ENCODE data around the gene GEMIN8. TPM values are rescaled to one million over a fixed set of nuclear protein-coding genes. Genes with fewer than 3 reads are reported as not detected.

The GEMIN8 gene, protein sequence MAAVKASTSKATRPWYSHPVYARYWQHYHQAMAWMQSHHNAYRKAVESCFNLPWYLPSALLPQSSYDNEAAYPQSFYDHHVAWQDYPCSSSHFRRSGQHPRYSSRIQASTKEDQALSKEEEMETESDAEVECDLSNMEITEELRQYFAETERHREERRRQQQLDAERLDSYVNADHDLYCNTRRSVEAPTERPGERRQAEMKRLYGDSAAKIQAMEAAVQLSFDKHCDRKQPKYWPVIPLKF
- polyA plus RNA-seq (2011; rRNA removed) (21.8 and 27.5 TPM in 2 replicates), polyA plus RNA-seq (2017; fragmentation: RNase III; extraction: RNeasy Plus Mini Kit Qiagen cat#74134 plus additional on column Dnase treatment) (13.9 to 15.9 TPM (median 14.2 TPM) in 3 replicates), polyA minus RNA-seq (2011; rRNA and poly(A)+ RNA removed) (19.1 and 23.6 TPM in 2 replicates)
- 19.6 and 20.8 TPM in 2 replicates for polyA plus RNA-seq (2012; cell fraction: cytosol; rRNA removed)
- 23.3 and 23.7 TPM in 2 replicates for polyA plus RNA-seq (2012; cell fraction: nucleus; rRNA removed)

- ATAC-seq (peak; percentile 95 to 96), DNase-seq (ENCODE audit: low read depth in 1 of 2, low spot score in 1 of 2) (peak; percentile 59 to 95), FAIRE-seq (peak; percentile 59)
- ChIA-PET POLR2A (interaction anchor here (0.6 to 2.3 kb wide), 11 partner anchors 35 to 1645 kb away, joined by 3 to 20 read pairs (median 4); partner anchors contain the start of genes FANCB, MOSPD2, OFD1 and RAB9A), CTCF (interaction anchor here (1.1 to 2.1 kb wide), 7 partner anchors 279 to 1215 kb away, joined by 3 to 9 read pairs (median 4); no protein-coding TSS in a partner anchor)
- H3K4me2 ChIP-seq: peak within 1 kb of the TSS; percentile 89
- H3K9me3 ChIP-seq: no peaks in the 10 kb centered on the region
- TF ChIP-seq ESRRA (IDR thresholded peaks at IDR 0.05; ENCODE audit: borderline replicate concordance, low read length) (no peak), RARB (CRISPR knock-in tag; IDR thresholded peaks at IDR 0.05) (no peak), ZC3H11A (IDR thresholded peaks at IDR 0.05) (no peak), FOXS1 (CRISPR knock-in tag; IDR thresholded peaks at IDR 0.05) (no peak), ZSCAN20 (CRISPR knock-in tag; IDR thresholded peaks at IDR 0.05) (no peak), GATA3 (IDR thresholded peaks at IDR 0.05; ENCODE audit: borderline replicate concordance) (0 out of 2 replicates have a peak, but pooled peaks have one; percentile 23), RNF2 (IDR thresholded peaks at IDR 0.05; ENCODE audit: borderline replicate concordance, low read depth) (no peak), EHMT2 (IDR thresholded peaks at IDR 0.05; ENCODE audit: low read depth) (no peak), JUN (IDR thresholded peaks at IDR 0.05) (peak; percentile 59 to 89; a peak in 4 of 5 replicates), RAD21 (conservative IDR thresholded peaks at IDR 0.05 in 1 of 2, IDR thresholded peaks at IDR 0.05 in 1 of 2) (peak in 1 of 2 experiments; percentile 21; a peak in 1 of 5 replicates), MYC (IDR thresholded peaks at IDR 0.05; ENCODE audit: borderline replicate concordance, low read length) (peak; percentile 96), SREBF2 (IDR thresholded peaks at IDR 0.05) (no peak), CBX2 (IDR thresholded peaks at IDR 0.05; ENCODE audit: borderline replicate concordance, low read depth) (no peak), CHD2 (IDR thresholded peaks at IDR 0.05; ENCODE audit: low read length, partially characterized antibody) (peak; percentile 64), POLR2A (IDR thresholded peaks at IDR 0.05; ENCODE audit: low read length) (peak; percentile 75), USF2 (IDR thresholded peaks at IDR 0.05) (peak; percentile 83), HMGXB4 (CRISPR knock-in tag; IDR thresholded peaks at IDR 0.05; ENCODE audit: borderline replicate concordance) (no peak)
- TF ChIP-seq, protein P1, sequence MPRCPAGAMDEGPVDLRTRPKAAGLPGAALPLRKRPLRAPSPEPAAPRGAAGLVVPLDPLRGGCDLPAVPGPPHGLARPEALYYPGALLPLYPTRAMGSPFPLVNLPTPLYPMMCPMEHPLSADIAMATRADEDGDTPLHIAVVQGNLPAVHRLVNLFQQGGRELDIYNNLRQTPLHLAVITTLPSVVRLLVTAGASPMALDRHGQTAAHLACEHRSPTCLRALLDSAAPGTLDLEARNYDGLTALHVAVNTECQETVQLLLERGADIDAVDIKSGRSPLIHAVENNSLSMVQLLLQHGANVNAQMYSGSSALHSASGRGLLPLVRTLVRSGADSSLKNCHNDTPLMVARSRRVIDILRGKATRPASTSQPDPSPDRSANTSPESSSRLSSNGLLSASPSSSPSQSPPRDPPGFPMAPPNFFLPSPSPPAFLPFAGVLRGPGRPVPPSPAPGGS (IDR thresholded peaks at IDR 0.05): peak; percentile 61; the same call in 1 of the 3 replicates
- TF ChIP-seq, protein P2, sequence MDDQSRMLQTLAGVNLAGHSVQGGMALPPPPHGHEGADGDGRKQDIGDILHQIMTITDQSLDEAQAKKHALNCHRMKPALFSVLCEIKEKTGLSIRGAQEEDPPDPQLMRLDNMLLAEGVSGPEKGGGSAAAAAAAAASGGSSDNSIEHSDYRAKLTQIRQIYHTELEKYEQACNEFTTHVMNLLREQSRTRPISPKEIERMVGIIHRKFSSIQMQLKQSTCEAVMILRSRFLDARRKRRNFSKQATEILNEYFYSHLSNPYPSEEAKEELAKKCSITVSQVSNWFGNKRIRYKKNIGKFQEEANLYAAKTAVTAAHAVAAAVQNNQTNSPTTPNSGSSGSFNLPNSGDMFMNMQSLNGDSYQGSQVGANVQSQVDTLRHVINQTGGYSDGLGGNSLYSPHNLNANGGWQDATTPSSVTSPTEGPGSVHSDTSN (IDR thresholded peaks at IDR 0.05): no peak
- TF ChIP-seq, protein P3, sequence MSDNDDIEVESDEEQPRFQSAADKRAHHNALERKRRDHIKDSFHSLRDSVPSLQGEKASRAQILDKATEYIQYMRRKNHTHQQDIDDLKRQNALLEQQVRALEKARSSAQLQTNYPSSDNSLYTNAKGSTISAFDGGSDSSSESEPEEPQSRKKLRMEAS (IDR thresholded peaks at IDR 0.05): peak; percentile 97
- TF ChIP-seq, protein P4, sequence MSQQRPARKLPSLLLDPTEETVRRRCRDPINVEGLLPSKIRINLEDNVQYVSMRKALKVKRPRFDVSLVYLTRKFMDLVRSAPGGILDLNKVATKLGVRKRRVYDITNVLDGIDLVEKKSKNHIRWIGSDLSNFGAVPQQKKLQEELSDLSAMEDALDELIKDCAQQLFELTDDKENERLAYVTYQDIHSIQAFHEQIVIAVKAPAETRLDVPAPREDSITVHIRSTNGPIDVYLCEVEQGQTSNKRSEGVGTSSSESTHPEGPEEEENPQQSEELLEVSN (IDR thresholded peaks at IDR 0.05; ENCODE audit: borderline replicate concordance, low read depth): peak; percentile 76
- 2% methylated on average over 16 of the region's 67 CpGs for WGBS (ENCODE audit: missing lambda C conversion rate)
- H3K4me1 ChIP-seq: peaks cover 25% of the 10 kb centered on the region
- peak within 1 kb of the TSS; percentile 87 for H3K4me3 ChIP-seq
- H3K27ac ChIP-seq: peak within 1 kb of the TSS; percentile 94 to 97
Measured at GRCh38 chrX:14029425-14030173, at the start of gene GEMIN8. Gene GEMIN8, minus strand, starts transcription at chrX:14029892. Its CDS starts 8,414 bp downstream, at chrX:14021478.
